Measurements from ENCODE around the gene RBM45.
"Not testable (repeated sequence)": the region's sequence is repeated elsewhere in the genome, so short reads cannot be mapped to it uniquely, and the experiment has no call there.

RBM45 gene

GRCh38 chr2:178143481-178143880 lies 31.2 kb downstream of the RBM45 start:
- no peak for TF ChIP-seq CTCF (IDR thresholded peaks at IDR 0.05; ENCODE audit: low read length, missing control alignments)
- DNase-seq (ENCODE audit: low read depth): no peak
- H3K4me3 ChIP-seq (replicated peaks; ENCODE audit: low read depth, low read length): no peak overlapping the region

GRCh38 chr2:178152033-178152432 lies 39.8 kb downstream of the RBM45 start:
- TF ChIP-seq CTCF (IDR thresholded peaks at IDR 0.05; ENCODE audit: low read length, missing control alignments): no peak
- peak; percentile 39 for DNase-seq (ENCODE audit: low read depth)
- H3K4me3 ChIP-seq (replicated peaks; ENCODE audit: low read depth, low read length): no peak overlapping the region

- TF ChIP-seq CTCF (IDR thresholded peaks at IDR 0.05; ENCODE audit: low read length, missing control alignments): no peak
- no peak for DNase-seq (ENCODE audit: low read depth)
- no peak overlapping the region for H3K4me3 ChIP-seq (replicated peaks; ENCODE audit: low read depth, low read length)
These were observed 40.3 kb downstream of the RBM45 start for GRCh38 chr2:178152542-178152941.

- DNase-seq (ENCODE audit: low read depth): no peak
- TF ChIP-seq CTCF (IDR thresholded peaks at IDR 0.05; ENCODE audit: low read length, missing control alignments): no peak
- H3K4me3 ChIP-seq (replicated peaks; ENCODE audit: low read depth, low read length): no peak overlapping the region
These were observed 40.7 kb downstream of the RBM45 start for GRCh38 chr2:178152977-178153376.

GRCh38 chr2:178153878-178154277 lies 41.6 kb downstream of the RBM45 start:
- not testable (repeated sequence) for DNase-seq (ENCODE audit: low read depth); H3K4me3 ChIP-seq (replicated peaks; ENCODE audit: low read depth, low read length)

- TF ChIP-seq CTCF (IDR thresholded peaks at IDR 0.05; ENCODE audit: low read length, missing control alignments): no peak
- no peak for DNase-seq (ENCODE audit: low read depth)
- no peak overlapping the region for H3K4me3 ChIP-seq (replicated peaks; ENCODE audit: low read depth, low read length)
These were observed 43.3 kb downstream of the RBM45 start for GRCh38 chr2:178155524-178155923.

- DNase-seq (ENCODE audit: low read depth): no peak
- no peak for TF ChIP-seq CTCF (IDR thresholded peaks at IDR 0.05; ENCODE audit: low read length, missing control alignments)
- H3K4me3 ChIP-seq (replicated peaks; ENCODE audit: low read depth, low read length): no peak overlapping the region
These were observed 45.3 kb downstream of the RBM45 start for GRCh38 chr2:178157574-178157973.

GRCh38 chr2:178159966-178160365 lies 47.7 kb downstream of the RBM45 start:
- DNase-seq (ENCODE audit: low read depth): no peak
- no peak for TF ChIP-seq CTCF (IDR thresholded peaks at IDR 0.05; ENCODE audit: low read length, missing control alignments)
- no peak overlapping the region for H3K4me3 ChIP-seq (replicated peaks; ENCODE audit: low read depth, low read length)

Data from fibroblast of pulmonary artery (primary cell).